HEK293 (cell line): Measurements from ENCODE around the gene RAD51AP1.

ENCODE experiments used
- CTCF ChIP-seq: fragments of 450-650 bp; formaldehyde crosslinking; IDR thresholded peaks from 2 replicates; pipeline ENCODE4 v1.5.1; 2016; ENCODE audit warnings: missing biosample characterization, missing genetic modification characterization
- ZBTB11 ChIP-seq: fragments of 450-650 bp; formaldehyde crosslinking; conservative IDR thresholded peaks from 2 replicates; pipeline ENCODE4 v1.5.1; 2016; ENCODE audit warnings: low read depth, missing biosample characterization, missing genetic modification characterization
- ZBTB26 ChIP-seq: fragments of 450-650 bp; formaldehyde crosslinking; optimal IDR thresholded peaks from 2 replicates; pipeline ENCODE3; 2016; ENCODE audit warnings: missing biosample characterization, mild to moderate bottlenecking, missing genetic modification characterization
- ZNF24 ChIP-seq: fragments of 450-650 bp; formaldehyde crosslinking; IDR thresholded peaks from 2 replicates; pipeline ENCODE4 v1.5.1; 2016; ENCODE audit warnings: missing biosample characterization, missing genetic modification characterization
- ZNF274 ChIP-seq, 2 experiments: fragments of 200-500 bp in 1 of 2; fragments of 450-650 bp in 1 of 2; sonication (Bioruptor generic) in 1 of 2; formaldehyde crosslinking in 1 of 2; IDR thresholded peaks; 2 replicates each; pipeline versions ENCODE4 v1.5.1 to v1.6.1; 2014 to 2016; ENCODE audit warnings: borderline replicate concordance in 1 of 2, inconsistent platforms in 1 of 2, low read length in 1 of 2, missing biosample characterization in 1 of 2, missing genetic modification characterization in 1 of 2
- ZNF629 ChIP-seq: fragments of 450-650 bp; formaldehyde crosslinking; IDR thresholded peaks from 2 replicates; pipeline ENCODE4 v1.5.1; 2017; ENCODE audit warnings: missing biosample characterization, missing genetic modification characterization

GRCh38 chr12:4566474-4566873 lies 27.8 kb downstream of the RAD51AP1 start:
- TF ChIP-seq ZNF629 (tag by site-specific recombination) (no peak), ZNF274 (IDR thresholded peaks at IDR 0.05; ENCODE audit: low read length) (no peak), ZNF274 (tag by site-specific recombination; IDR thresholded peaks at IDR 0.05; ENCODE audit: borderline replicate concordance) (no peak), ZBTB11 (tag by site-specific recombination) (no peak), ZNF24 (no peak), CTCF (no peak), ZBTB26 (tag by site-specific recombination) (no peak)
